NCI-H2107 treated with DMSO at 0.1 percent for 48 hours (cell line): ENCODE data around the gene CSAG3.
"Not testable (repeated sequence)": the region's sequence is repeated elsewhere in the genome, so short reads cannot be mapped to it uniquely, and the experiment has no call there.

Experiments
- DNase-seq: peaks from one replicate; lab custom pipeline; 2025; ENCODE audit not compliant: unreplicated experiment; lab: John Stamatoyannopoulos, UW

Gene CSAG3

DNA sequence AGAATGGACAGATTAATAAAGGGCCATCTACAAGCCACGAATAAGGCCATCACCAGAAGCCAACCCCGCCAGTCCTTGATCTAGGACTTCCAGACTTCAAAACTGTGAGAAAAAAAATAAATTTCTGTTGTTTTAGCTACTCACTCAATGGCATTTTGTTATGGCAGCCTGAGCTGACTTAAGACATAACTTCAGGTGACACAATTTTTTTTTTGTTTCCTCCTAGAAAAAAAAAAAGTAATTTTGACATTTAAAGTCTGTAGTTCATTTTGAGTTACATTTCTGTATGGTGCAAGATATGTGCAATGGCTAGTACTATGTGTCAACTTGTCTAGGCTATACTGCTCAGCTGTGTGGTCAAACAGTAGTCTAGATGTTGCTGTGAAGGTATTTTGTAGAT lies at the start of gene CSAG3:
TSS of gene CSAG3 (plus strand) at position 301 of the 400 bp plus-strand sequence.
- not testable (repeated sequence) for DNase-seq

DNA sequence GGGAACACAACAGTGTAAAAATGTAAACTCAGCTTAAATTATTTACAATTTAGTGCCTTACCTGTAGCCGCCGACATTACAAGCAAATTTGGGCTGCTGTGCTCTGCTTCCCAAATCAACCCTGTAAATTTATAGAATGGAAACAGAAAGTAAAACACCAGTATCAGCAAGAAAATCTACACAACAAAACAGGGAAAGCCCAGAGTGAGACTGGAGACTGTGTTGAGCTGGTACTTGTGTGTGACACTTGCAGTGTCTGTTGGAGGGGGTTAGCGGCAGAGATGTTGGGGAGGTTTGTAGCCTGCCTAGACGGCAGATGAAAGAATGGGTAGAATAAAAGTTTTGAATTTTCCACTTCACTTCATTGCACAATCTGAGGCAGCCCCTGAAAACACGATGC lies 45.8 kb upstream of the CSAG3 start:
- DNase-seq: not testable (repeated sequence)

- not testable (repeated sequence) for DNase-seq
These were observed 44.9 kb upstream of the CSAG3 start, which contains the start of gene MAGEA2B for GRCh38 chrX:152713815-152714787. Gene MAGEA2B (plus strand): TSS chrX:152714628. CDS start chrX:152717107, 2,479 bp downstream.

- no peak for DNase-seq
These were observed 33.6 kb upstream of the CSAG3 start for GRCh38 chrX:152725409-152725808.

DNA sequence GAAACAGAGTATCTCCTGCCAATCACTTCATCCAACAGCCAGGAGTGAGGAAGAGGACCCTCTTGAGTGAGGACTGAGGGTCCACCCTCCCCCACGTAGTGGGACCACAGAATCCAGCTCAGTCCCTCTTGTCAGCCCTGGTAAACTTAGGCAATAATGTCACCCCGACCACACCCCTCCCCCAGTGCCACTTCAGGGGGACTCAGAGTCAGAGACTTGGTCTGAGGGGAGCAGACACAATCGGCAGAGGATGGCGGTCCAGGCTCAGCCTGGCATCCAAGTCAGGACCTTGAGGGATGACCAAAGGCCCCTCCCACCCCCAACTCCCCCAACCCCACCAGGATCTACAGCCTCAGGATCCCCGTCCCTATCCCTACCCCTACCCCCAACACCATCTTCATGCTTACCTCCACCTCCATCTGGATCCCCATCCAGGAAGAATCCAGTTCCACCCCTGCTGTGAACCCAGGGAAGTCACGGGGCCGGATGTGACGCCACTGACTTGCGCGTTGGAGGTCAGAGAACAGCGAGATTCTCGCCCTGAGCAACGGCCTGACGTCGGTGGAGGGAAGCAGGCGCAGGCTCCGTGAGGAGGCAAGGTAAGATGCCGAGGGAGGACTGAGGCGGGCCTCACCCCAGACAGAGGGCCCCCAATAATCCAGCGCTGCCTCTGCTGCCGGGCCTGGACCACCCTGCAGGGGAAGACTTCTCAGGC lies 25.6 kb upstream of the CSAG3 start, which contains the start of the genes CSAG1 and MAGEA12:
TSS of gene CSAG1 (minus strand) at position 461 of the 715 bp plus-strand sequence. CDS start 1,261 bp downstream, outside the sequence.
TSS of gene MAGEA12 (plus strand) at position 497 of the 715 bp plus-strand sequence. CDS start 2,405 bp downstream, outside the sequence.
- no peak for DNase-seq

GRCh38 chrX:152734143-152734858 lies 24.7 kb upstream of the CSAG3 start:
- not testable (repeated sequence) for DNase-seq

DNA sequence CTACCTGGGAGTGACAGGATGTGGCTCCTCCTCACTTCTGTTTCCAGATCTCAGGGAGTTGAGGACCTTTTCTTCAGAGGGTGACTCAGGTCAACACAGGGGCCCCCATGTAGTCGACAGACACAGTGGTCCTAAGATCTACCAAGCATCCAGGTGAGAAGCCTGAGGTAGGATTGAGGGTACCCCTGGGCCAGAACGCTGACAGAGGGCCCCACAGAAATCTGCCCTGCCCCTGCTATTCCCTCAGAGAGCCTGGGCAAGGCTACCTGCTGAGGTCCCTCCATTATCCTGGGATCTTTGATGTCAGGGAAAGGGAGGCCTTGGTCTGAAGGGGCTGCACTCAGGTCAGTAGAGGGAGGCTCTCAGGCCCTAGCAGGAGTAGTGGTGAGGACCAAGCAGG lies 23.9 kb upstream of the CSAG3 start:
- no peak for DNase-seq

DNA sequence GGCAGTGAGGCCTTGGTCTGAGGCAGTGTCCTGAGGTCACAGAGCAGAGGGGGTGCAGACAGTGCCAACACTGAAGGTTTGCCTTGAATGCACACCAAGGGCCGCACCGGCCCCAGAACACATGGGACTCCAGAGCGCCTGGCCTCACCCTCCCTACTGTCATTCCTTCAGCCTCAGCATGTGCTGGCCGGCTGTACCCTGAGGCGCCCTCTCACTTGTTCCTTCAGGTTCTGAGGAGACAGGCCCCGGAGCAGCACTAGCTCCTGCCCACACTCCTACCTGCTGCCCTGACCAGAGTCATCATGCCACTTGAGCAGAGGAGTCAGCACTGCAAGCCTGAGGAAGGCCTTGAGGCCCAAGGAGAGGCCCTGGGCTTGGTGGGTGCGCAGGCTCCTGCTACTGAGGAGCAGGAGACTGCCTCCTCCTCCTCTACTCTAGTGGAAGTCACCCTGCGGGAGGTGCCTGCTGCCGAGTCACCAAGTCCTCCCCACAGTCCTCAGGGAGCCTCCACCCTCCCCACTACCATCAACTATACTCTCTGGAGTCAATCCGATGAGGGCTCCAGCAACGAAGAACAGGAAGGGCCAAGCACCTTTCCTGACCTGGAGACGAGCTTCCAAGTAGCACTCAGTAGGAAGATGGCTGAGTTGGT lies 23.0 kb upstream of the CSAG3 start:
- no peak for DNase-seq

DNA sequence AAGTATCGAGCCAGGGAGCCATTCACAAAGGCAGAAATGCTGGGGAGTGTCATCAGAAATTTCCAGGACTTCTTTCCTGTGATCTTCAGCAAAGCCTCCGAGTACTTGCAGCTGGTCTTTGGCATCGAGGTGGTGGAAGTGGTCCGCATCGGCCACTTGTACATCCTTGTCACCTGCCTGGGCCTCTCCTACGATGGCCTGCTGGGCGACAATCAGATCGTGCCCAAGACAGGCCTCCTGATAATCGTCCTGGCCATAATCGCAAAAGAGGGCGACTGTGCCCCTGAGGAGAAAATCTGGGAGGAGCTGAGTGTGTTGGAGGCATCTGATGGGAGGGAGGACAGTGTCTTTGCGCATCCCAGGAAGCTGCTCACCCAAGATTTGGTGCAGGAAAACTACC lies 22.5 kb upstream of the CSAG3 start:
- DNase-seq: not testable (repeated sequence)

DNA sequence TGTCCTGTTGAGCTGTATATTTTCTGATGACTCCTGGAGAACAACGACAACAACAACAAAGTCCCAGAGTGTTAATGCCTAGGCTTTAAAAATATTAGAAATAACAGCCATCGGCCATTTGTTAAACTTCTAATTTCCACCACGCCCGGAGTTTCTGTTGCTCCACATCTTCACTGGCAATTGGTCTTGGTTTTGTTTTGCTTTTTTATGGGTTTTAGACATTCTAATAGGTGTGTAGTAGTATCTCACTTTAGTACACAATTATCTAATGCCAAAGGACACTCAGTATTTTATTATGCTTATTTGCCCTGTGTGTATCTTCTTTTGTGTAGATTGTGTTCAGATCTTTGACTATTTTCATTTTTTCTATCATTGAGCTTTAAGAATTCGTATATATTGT lies 20.5 kb upstream of the CSAG3 start:
- DNase-seq: no peak

- DNase-seq: not testable (repeated sequence)
These were observed 5.0 kb upstream of the CSAG3 start, which contains the start of gene MAGEA2 for GRCh38 chrX:152753686-152754650. Gene MAGEA2 (minus strand): TSS chrX:152753842. CDS start chrX:152751363, 2,479 bp downstream.

DNA sequence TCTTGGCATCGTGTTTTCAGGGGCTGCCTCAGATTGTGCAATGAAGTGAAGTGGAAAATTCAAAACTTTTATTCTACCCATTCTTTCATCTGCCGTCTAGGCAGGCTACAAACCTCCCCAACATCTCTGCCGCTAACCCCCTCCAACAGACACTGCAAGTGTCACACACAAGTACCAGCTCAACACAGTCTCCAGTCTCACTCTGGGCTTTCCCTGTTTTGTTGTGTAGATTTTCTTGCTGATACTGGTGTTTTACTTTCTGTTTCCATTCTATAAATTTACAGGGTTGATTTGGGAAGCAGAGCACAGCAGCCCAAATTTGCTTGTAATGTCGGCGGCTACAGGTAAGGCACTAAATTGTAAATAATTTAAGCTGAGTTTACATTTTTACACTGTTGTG lies 4.1 kb upstream of the CSAG3 start:
- not testable (repeated sequence) for DNase-seq

- DNase-seq: not testable (repeated sequence)
These were observed 526 bp downstream of the CSAG3 start for GRCh38 chrX:152759544-152759943.

DNA sequence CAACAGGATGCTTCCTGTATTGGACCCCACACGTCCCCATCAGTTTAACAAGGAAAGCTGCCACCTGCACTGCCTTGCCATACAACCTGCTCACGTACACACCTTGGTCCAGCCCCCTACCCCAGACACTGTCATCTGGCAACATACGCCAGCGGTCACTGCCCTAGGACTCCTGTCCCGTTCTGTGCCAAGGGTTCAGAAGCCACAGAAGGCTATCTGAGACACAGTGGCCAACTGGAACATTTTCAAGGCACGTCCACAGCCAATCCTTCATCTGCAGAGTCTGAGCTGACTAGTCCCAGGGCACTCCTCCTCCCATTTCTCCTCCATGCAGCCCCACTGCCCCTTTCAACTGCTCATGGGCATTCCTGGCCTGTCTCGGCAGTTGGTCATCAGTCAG lies 2.6 kb downstream of the CSAG3 start:
- DNase-seq: not testable (repeated sequence)

DNA sequence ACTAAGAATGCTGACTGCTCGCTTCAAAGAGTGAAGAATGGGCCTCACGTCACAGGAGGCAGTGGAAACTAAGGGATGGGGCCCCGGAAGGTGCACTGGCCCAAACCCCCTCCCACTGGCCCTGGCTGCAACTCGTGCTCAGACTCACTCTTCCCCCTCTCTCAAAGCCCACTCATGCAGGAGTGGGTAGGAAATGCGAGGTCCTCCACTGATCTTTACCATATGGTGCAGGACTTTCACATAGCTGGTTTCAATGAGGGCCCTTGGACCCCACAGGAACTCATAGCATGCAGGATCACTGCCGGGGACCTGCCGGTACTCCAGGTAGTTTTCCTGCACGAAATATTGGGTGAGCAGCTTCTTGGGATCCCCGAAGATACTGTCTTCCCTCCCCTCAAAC lies 7.5 kb downstream of the CSAG3 start:
- not testable (repeated sequence) for DNase-seq

DNA sequence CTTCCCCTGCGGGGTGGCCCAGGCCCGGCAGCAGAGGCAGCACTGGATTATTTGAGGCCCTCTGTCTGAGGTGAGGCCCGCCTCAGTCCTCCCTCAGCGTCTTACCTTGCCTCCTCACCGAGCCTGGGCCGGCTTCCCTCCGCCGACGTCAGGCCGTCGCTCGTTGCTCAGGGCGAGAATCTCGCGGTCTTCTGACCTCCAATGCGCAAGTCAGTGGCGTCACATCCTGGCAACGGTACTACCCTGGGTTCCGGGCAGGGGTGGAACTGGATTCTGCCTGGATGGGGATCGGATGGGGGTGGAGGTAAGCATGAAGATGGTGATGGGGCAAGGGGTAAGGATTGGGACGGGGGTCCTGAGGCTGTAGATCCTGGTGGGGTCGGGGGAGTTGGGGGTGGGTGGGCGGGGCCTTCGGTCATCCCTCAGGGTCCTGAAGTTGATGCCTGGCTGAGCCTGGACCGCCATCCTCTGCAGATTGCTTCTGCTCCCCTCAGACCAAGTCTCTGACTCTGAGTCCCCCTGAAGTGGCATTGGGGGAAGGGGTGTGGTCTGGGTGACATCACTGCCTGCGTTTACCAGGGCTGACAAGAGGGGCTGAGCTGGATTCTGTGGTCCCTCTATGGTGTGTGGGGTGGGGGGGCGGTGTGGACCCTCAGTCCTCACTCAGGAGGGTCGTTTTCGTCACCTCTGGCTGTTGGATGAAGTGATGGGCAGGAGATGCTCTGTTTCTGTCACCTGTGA lies 10.7 kb downstream of the CSAG3 start, which contains the start of gene MAGEA6:
TSS of gene MAGEA6 (minus strand) at position 141 of the 741 bp plus-strand sequence. CDS start 2,039 bp downstream, outside the sequence.
- not testable (repeated sequence) for DNase-seq

DNA sequence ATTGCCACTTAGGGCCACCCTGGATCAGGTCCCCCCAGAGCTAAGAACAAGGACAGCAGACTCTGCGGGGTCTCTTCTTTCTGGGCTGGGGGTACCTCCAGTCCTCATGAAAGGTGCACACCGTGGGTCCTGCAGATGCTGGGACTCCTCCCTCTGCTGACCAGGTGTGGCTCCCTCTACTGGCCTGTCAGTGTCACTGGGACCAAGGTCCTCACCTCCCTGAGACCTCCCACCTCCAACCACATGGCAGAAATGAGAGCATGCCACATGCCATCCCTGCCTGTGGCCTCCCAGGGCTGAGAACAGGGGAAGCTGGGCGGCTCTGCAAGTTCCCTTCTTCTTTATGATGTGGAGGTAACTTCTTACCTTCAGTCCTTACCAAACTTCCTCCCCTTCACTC lies 28.0 kb downstream of the CSAG3 start:
- DNase-seq: not testable (repeated sequence)

DNA sequence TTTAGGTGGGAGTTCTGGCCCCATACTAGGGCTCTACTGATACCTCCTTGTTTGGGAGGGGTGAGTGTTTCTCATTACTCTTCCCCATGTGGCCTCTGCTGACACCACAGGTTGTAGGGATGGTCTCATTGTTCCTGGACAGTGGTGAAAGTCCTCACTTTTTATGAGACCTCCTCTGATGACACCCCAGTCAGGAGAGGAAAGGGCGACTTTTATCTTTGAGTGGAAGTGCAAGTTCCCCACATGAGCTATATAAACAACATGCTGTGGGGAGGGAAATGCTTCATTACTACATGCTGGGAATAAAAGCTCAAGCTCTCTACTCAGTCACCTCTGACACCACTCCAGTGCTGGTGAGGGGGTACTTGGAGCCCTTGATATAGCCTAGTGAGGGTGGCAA lies 39.9 kb downstream of the CSAG3 start:
- DNase-seq: no peak
